ENCODE results near the gene PNKP. TPM values are rescaled to one million over a fixed set of nuclear protein-coding genes. Genes with fewer than 3 reads are reported as not detected.

Gene PNKP
- total RNA-seq, 1 experiment from 2014 or later = 146 TPM

GRCh38 chr19:49877020-49877878 is 9.9 kb upstream of the PNKP start, which contains the start of the genes AKT1S1 and TBC1D17 (continued):
- TF ChIP-seq ARID4B (CRISPR knock-in tag; IDR thresholded peaks at IDR 0.05; ENCODE audit: borderline replicate concordance) = no peak
- no peak for TF ChIP-seq MXD4 (CRISPR knock-in tag; IDR thresholded peaks at IDR 0.05; ENCODE audit: borderline replicate concordance)
- no peak for TF ChIP-seq CTCF (IDR thresholded peaks at IDR 0.05)
- no peak for TF ChIP-seq CREB1 (CRISPR knock-in tag; IDR thresholded peaks at IDR 0.05)
- peak; percentile 93 for TF ChIP-seq SP1 (CRISPR knock-in tag; conservative IDR thresholded peaks at IDR 0.05)
- TF ChIP-seq NR3C1 (CRISPR knock-in tag; conservative IDR thresholded peaks at IDR 0.05; ENCODE audit: low read depth) = no peak
- TF ChIP-seq ZNF423 (CRISPR knock-in tag; IDR thresholded peaks at IDR 0.05) = no peak
- no peak for TF ChIP-seq ATF6 (CRISPR knock-in tag; IDR thresholded peaks at IDR 0.05)
- TF ChIP-seq ZNF396 (CRISPR knock-in tag; IDR thresholded peaks at IDR 0.05; ENCODE audit: borderline replicate concordance) = no peak

GRCh38 chr19:49876422-49877019 is 9.1 kb upstream of the PNKP start:
- no peaks in the 10 kb centered on the region for H3K27me3 Mint-ChIP-seq (ENCODE audit: low read depth)
- H3K27ac Mint-ChIP-seq = no peak overlapping the region
- ChIA-PET POLR2A (interaction anchor here (0.6 to 2.2 kb wide), 10 partner anchors 7 to 1086 kb away, joined by 3 to 9 read pairs (median 4); partner anchors contain the start of genes ATF5, NUP62 and PTOV1), CTCF (interaction anchor here (1.0 to 1.9 kb wide), 5 partner anchors 7 to 14 kb away, joined by 3 to 12 read pairs (median 3); no protein-coding TSS in a partner anchor)
- no peak overlapping the region for H3K4me3 Mint-ChIP-seq
- ATAC-seq (peak; percentile 46), DNase-seq (ENCODE audit: low spot score) (peak; percentile 98)
- peaks cover 24% of the 10 kb centered on the region for H3K36me3 Mint-ChIP-seq
- no peaks in the 10 kb centered on the region for H3K9me3 Mint-ChIP-seq
- peaks cover 23% of the 10 kb centered on the region for H3K4me1 Mint-ChIP-seq
- TF ChIP-seq CREB1 (CRISPR knock-in tag; IDR thresholded peaks at IDR 0.05) (0 out of 2 replicates have a peak, but pooled peaks have one; percentile 62), FOXK1 (CRISPR knock-in tag; IDR thresholded peaks at IDR 0.05) (peak; percentile 42; the same call in 1 of the 2 replicates), NR1H2 (CRISPR knock-in tag; IDR thresholded peaks at IDR 0.05) (no peak), GABPB1 (CRISPR knock-in tag; IDR thresholded peaks at IDR 0.05) (peak; percentile 69), ZNF317 (CRISPR knock-in tag; IDR thresholded peaks at IDR 0.05; ENCODE audit: borderline replicate concordance, low read depth) (0 out of 2 replicates have a peak, but pooled peaks have one; percentile 51), USF2 (CRISPR knock-in tag; IDR thresholded peaks at IDR 0.05) (peak; percentile 88), TP53 (CRISPR knock-in tag; IDR thresholded peaks at IDR 0.05) (no peak), ZNF532 (CRISPR knock-in tag; IDR thresholded peaks at IDR 0.05; ENCODE audit: borderline replicate concordance) (peak; percentile 90), EMX1 (CRISPR knock-in tag; IDR thresholded peaks at IDR 0.05) (no peak), SOX15 (CRISPR knock-in tag; IDR thresholded peaks at IDR 0.05) (no peak), SP1 (CRISPR knock-in tag; conservative IDR thresholded peaks at IDR 0.05) (peak; percentile 95), E2F5 (CRISPR knock-in tag; IDR thresholded peaks at IDR 0.05) (peak; percentile 53; the same call in 1 of the 2 replicates)
